Chondrocyte (in vitro differentiated cells): ENCODE data around the gene TEX51. TPM values are rescaled to one million over a fixed set of nuclear protein-coding genes. Genes with fewer than 3 reads are reported as not detected.

Experiments used
- DNase-seq: peaks from one replicate; pipeline ENCODE4 v3.0.0; 2021; ENCODE audit warnings: mixed read lengths, low spot score
- H3K27ac Mint-ChIP-seq: one replicate; pipeline ENCODE4 v1.8.0; 2021; ENCODE audit warnings: mild to moderate bottlenecking, moderate library complexity, mixed read lengths; ENCODE audit not compliant: unreplicated experiment
- H3K27me3 Mint-ChIP-seq: 2 replicates; pipeline ENCODE4 v1.8.0; 2021; ENCODE audit warnings: low read depth, mixed read lengths
- H3K36me3 Mint-ChIP-seq: 2 replicates; pipeline ENCODE4 v1.8.0; 2021; ENCODE audit warnings: low read depth, mixed read lengths
- H3K4me1 Mint-ChIP-seq: 2 replicates; pipeline ENCODE4 v1.8.0; 2021; ENCODE audit warnings: low read depth, mild to moderate bottlenecking, mixed read lengths
- H3K4me3 Mint-ChIP-seq: one replicate; pipeline ENCODE4 v1.8.0; 2021; ENCODE audit warnings: mild to moderate bottlenecking, moderate library complexity, mixed read lengths; ENCODE audit not compliant: unreplicated experiment
- H3K9me3 Mint-ChIP-seq: 2 replicates; pipeline ENCODE4 v1.8.0; 2021; ENCODE audit warnings: low read depth, mixed read lengths
- total RNA-seq: library from RNA; stranded (reverse); gene quantifications from 3 replicates; pipeline ENCODE4 v1.2.1, GENCODE V29; 2021
- TF ChIP-seq, protein P1 (sequence below): fragments of 200-600 bp; sonication (generic); IDR thresholded peaks from 2 replicates; pipeline ENCODE4 v1.5.0; 2021; ENCODE audit warnings: antibody characterized with exemption, mild to moderate bottlenecking, moderate library complexity

TEX51 gene
- total RNA-seq, 1 donor from 2014 or later: not detected

- H3K4me3 Mint-ChIP-seq: no peak overlapping the region
- peaks cover 18% of the 10 kb centered on the region for H3K9me3 Mint-ChIP-seq
- DNase-seq: peak; percentile 54
- H3K27ac Mint-ChIP-seq: no peak overlapping the region
- H3K36me3 Mint-ChIP-seq: no peaks in the 10 kb centered on the region
- H3K27me3 Mint-ChIP-seq: peaks cover 11% of the 10 kb centered on the region
- no peaks in the 10 kb centered on the region for H3K4me1 Mint-ChIP-seq
- TF ChIP-seq, protein P1, sequence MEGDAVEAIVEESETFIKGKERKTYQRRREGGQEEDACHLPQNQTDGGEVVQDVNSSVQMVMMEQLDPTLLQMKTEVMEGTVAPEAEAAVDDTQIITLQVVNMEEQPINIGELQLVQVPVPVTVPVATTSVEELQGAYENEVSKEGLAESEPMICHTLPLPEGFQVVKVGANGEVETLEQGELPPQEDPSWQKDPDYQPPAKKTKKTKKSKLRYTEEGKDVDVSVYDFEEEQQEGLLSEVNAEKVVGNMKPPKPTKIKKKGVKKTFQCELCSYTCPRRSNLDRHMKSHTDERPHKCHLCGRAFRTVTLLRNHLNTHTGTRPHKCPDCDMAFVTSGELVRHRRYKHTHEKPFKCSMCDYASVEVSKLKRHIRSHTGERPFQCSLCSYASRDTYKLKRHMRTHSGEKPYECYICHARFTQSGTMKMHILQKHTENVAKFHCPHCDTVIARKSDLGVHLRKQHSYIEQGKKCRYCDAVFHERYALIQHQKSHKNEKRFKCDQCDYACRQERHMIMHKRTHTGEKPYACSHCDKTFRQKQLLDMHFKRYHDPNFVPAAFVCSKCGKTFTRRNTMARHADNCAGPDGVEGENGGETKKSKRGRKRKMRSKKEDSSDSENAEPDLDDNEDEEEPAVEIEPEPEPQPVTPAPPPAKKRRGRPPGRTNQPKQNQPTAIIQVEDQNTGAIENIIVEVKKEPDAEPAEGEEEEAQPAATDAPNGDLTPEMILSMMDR: no peak
These were observed 2.8 kb downstream of the TEX51 start for GRCh38 chr2:126901459-126901858.

GRCh38 chr2:126902152-126902835 is 3.6 kb downstream of the TEX51 start:
- H3K9me3 Mint-ChIP-seq: peaks cover 18% of the 10 kb centered on the region
- peaks cover 18% of the 10 kb centered on the region for H3K27me3 Mint-ChIP-seq
- H3K36me3 Mint-ChIP-seq: no peaks in the 10 kb centered on the region
- TF ChIP-seq, protein P1: no peak
- DNase-seq: peak; percentile 47
- H3K4me1 Mint-ChIP-seq: no peaks in the 10 kb centered on the region
- H3K27ac Mint-ChIP-seq: no peak overlapping the region
- H3K4me3 Mint-ChIP-seq: no peak overlapping the region

DNA sequence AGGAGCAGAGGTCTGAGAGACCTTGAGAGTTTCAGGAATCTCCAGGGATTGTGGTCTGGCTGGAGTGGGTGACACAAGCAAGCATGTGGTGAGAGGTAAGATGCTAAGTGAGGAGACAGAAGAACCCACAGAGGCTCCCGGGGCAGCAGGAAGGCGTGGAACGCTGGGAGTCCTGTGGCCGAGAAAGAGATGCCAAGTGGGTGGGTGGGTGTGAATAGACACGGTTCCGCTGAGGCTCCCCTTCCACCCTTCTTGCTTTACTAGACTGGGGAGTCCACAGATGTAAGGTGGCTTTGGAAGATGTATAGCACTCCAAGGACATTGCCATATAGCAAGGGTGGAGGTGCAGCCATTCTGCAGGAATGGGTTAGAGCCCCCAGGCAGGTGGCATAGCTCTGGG is 4.2 kb downstream of the TEX51 start:
- DNase-seq: peak; percentile 42
- no peaks in the 10 kb centered on the region for H3K36me3 Mint-ChIP-seq

DNA sequence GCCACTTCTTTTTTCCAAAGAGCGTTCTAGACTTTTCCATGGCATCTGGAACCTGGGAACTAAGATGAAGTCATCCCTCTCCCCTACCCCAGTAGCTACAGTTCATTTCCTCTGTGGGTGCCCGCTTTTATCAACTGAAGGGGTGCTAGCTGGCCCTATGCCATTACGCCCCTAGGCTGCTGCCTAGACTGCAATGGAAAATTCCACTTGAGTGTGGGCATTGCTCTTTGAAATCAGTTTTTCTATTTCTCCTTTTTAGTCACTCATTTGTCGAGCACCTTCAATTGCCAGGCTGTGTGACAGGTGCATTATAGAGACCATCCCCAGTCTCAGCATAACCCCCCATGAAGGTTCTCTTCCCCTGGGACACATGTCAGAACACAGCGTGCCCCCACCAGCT is 7.3 kb downstream of the TEX51 start:
- TF ChIP-seq, protein P1: no peak
- peaks cover 24% of the 10 kb centered on the region for H3K27me3 Mint-ChIP-seq
- peaks cover 14% of the 10 kb centered on the region for H3K9me3 Mint-ChIP-seq
- H3K27ac Mint-ChIP-seq: no peak overlapping the region
- no peaks in the 10 kb centered on the region for H3K36me3 Mint-ChIP-seq
- no peak for DNase-seq
- no peak overlapping the region for H3K4me3 Mint-ChIP-seq
- H3K4me1 Mint-ChIP-seq: no peaks in the 10 kb centered on the region

More for the DNA sequence above, 4.2 kb downstream of the TEX51 start:
- TF ChIP-seq, protein P1: no peak
- peaks cover 16% of the 10 kb centered on the region for H3K9me3 Mint-ChIP-seq
- H3K27me3 Mint-ChIP-seq: peaks cover 23% of the 10 kb centered on the region
- H3K27ac Mint-ChIP-seq: no peak overlapping the region
- no peaks in the 10 kb centered on the region for H3K4me1 Mint-ChIP-seq
- no peak overlapping the region for H3K4me3 Mint-ChIP-seq

- H3K9me3 Mint-ChIP-seq: peaks cover 14% of the 10 kb centered on the region
- TF ChIP-seq, protein P1: no peak
- H3K27ac Mint-ChIP-seq: no peak overlapping the region
- no peaks in the 10 kb centered on the region for H3K36me3 Mint-ChIP-seq
- DNase-seq: no peak
- no peaks in the 10 kb centered on the region for H3K4me1 Mint-ChIP-seq
- H3K27me3 Mint-ChIP-seq: peaks cover 24% of the 10 kb centered on the region
- H3K4me3 Mint-ChIP-seq: no peak overlapping the region
These were observed 8.1 kb downstream of the TEX51 start for GRCh38 chr2:126906781-126907180.
